ENCODE measurements around the gene ITIH5. TPM values are rescaled to one million over a fixed set of nuclear protein-coding genes. Genes with fewer than 3 reads are reported as not detected.

The ITIH5 gene
- total and polyA plus RNA-seq, 9 of the 15 experiments (the other 6 are each of a cell fraction or from before 2014, with no cell fraction given), result 0.52 to 4.5 (median 2.6) TPM

DNA sequence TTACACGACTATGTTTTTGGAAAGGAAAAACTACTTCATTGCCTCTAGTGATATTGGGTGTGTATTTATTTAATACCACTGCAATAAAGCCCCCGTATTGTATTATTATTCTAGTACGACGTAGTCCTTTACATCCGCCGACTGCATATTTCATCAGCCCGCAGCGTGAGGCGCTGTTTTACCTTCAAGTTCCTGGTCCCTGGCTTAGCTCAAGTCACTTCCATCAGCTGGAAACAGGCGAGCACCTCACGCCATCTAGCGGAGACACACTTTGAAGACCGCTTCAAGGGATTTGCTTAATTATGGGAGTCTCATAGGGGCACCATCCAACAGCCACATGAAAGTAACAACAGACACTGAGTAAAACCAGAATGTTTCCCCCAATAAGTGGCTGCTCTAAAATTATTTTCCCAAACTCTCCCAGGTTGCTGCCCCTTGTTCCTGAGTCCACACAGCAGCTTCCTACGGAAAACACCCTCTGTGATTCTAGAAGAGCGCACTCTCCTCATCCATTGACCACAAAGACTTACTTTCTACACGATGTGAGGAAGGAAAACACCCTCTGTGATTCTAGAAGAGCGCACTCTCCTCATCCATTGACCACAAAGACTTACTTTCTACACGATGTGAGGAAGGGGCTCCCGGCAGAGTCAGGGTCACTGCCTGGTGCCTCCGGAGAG lies 20.6 kb upstream of the ITIH5 start (continued):
- TF ChIP-seq, protein P1, sequence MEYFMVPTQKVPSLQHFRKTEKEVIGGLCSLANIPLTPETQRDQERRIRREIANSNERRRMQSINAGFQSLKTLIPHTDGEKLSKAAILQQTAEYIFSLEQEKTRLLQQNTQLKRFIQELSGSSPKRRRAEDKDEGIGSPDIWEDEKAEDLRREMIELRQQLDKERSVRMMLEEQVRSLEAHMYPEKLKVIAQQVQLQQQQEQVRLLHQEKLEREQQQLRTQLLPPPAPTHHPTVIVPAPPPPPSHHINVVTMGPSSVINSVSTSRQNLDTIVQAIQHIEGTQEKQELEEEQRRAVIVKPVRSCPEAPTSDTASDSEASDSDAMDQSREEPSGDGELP (CRISPR knock-in tag; IDR thresholded peaks at IDR 0.05; ENCODE audit: borderline replicate concordance), result peak; percentile 93
- TF ChIP-seq DACH1 (IDR thresholded peaks at IDR 0.05; ENCODE audit: partially characterized antibody) (peak; percentile 57), CREM (IDR thresholded peaks at IDR 0.05; ENCODE audit: low read depth) (peak; percentile 45), ZNF239 (CRISPR knock-in tag; IDR thresholded peaks at IDR 0.05) (0 out of 2 replicates have a peak, but pooled peaks have one; percentile 17), STAG1 (CRISPR knock-in tag; IDR thresholded peaks at IDR 0.05; ENCODE audit: borderline replicate concordance) (peak; percentile 63; the same call in 1 of the 2 replicates), MYBL2 (IDR thresholded peaks at IDR 0.05; ENCODE audit: low read depth) (no peak), MYBL2 (CRISPR knock-in tag; IDR thresholded peaks at IDR 0.05; ENCODE audit: borderline replicate concordance) (no peak), ZFP36 (IDR thresholded peaks at IDR 0.05; ENCODE audit: low read depth, low read length, partially characterized antibody) (peak; percentile 5), MAZ (CRISPR knock-in tag; conservative IDR thresholded peaks at IDR 0.05 in 1 of 2, IDR thresholded peaks at IDR 0.05 in 1 of 2) (peak in 1 of 2 experiments; percentile 54; a peak in 1 of 4 replicates), CXXC5 (CRISPR knock-in tag; IDR thresholded peaks at IDR 0.05) (peak; percentile 52), MEIS2 (IDR thresholded peaks at IDR 0.05; ENCODE audit: partially characterized antibody) (peak; percentile 4)
- TF ChIP-seq, protein P2, sequence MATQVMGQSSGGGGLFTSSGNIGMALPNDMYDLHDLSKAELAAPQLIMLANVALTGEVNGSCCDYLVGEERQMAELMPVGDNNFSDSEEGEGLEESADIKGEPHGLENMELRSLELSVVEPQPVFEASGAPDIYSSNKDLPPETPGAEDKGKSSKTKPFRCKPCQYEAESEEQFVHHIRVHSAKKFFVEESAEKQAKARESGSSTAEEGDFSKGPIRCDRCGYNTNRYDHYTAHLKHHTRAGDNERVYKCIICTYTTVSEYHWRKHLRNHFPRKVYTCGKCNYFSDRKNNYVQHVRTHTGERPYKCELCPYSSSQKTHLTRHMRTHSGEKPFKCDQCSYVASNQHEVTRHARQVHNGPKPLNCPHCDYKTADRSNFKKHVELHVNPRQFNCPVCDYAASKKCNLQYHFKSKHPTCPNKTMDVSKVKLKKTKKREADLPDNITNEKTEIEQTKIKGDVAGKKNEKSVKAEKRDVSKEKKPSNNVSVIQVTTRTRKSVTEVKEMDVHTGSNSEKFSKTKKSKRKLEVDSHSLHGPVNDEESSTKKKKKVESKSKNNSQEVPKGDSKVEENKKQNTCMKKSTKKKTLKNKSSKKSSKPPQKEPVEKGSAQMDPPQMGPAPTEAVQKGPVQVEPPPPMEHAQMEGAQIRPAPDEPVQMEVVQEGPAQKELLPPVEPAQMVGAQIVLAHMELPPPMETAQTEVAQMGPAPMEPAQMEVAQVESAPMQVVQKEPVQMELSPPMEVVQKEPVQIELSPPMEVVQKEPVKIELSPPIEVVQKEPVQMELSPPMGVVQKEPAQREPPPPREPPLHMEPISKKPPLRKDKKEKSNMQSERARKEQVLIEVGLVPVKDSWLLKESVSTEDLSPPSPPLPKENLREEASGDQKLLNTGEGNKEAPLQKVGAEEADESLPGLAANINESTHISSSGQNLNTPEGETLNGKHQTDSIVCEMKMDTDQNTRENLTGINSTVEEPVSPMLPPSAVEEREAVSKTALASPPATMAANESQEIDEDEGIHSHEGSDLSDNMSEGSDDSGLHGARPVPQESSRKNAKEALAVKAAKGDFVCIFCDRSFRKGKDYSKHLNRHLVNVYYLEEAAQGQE (IDR thresholded peaks at IDR 0.05; ENCODE audit: borderline replicate concordance), result peak; percentile 82
- TF ChIP-seq, protein P2 (CRISPR knock-in tag; IDR thresholded peaks at IDR 0.05; ENCODE audit: low read depth), result no peak
- TF ChIP-seq, protein P3, sequence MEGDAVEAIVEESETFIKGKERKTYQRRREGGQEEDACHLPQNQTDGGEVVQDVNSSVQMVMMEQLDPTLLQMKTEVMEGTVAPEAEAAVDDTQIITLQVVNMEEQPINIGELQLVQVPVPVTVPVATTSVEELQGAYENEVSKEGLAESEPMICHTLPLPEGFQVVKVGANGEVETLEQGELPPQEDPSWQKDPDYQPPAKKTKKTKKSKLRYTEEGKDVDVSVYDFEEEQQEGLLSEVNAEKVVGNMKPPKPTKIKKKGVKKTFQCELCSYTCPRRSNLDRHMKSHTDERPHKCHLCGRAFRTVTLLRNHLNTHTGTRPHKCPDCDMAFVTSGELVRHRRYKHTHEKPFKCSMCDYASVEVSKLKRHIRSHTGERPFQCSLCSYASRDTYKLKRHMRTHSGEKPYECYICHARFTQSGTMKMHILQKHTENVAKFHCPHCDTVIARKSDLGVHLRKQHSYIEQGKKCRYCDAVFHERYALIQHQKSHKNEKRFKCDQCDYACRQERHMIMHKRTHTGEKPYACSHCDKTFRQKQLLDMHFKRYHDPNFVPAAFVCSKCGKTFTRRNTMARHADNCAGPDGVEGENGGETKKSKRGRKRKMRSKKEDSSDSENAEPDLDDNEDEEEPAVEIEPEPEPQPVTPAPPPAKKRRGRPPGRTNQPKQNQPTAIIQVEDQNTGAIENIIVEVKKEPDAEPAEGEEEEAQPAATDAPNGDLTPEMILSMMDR (IDR thresholded peaks at IDR 0.05 in 2 of 3, conservative IDR thresholded peaks at IDR 0.05 in 1 of 3; ENCODE audit: insufficient read depth in 2 of 3, low read depth in 1 of 3, low read length in 3 of 3), result peak; percentile 96 to 99 (median 99)
